Measurements from ENCODE around the gene PRKCH.

- TF ChIP-seq HOMEZ (CRISPR knock-in tag; IDR thresholded peaks at IDR 0.05), result no peak
- TF ChIP-seq KLF13 (tag; IDR thresholded peaks at IDR 0.05; ENCODE audit: borderline replicate concordance, low read depth), result no peak
- TF ChIP-seq ELF4 (CRISPR knock-in tag; IDR thresholded peaks at IDR 0.05), result no peak
Measured at GRCh38 chr14:61499991-61500390, 178.6 kb downstream of the PRKCH start.
